Inflammatory macrophage (primary cell): ENCODE data around the gene BRSK2.

ENCODE experiments used
- DNase-seq, 2 donors: peaks; one replicate each; pipeline ENCODE4 v3.0.0-alpha.2; 2020 to 2022

BRSK2 gene

GRCh38 chr11:1484061-1484671 is 94.4 kb downstream of the BRSK2 start:
- DNase-seq = no peak

DNA sequence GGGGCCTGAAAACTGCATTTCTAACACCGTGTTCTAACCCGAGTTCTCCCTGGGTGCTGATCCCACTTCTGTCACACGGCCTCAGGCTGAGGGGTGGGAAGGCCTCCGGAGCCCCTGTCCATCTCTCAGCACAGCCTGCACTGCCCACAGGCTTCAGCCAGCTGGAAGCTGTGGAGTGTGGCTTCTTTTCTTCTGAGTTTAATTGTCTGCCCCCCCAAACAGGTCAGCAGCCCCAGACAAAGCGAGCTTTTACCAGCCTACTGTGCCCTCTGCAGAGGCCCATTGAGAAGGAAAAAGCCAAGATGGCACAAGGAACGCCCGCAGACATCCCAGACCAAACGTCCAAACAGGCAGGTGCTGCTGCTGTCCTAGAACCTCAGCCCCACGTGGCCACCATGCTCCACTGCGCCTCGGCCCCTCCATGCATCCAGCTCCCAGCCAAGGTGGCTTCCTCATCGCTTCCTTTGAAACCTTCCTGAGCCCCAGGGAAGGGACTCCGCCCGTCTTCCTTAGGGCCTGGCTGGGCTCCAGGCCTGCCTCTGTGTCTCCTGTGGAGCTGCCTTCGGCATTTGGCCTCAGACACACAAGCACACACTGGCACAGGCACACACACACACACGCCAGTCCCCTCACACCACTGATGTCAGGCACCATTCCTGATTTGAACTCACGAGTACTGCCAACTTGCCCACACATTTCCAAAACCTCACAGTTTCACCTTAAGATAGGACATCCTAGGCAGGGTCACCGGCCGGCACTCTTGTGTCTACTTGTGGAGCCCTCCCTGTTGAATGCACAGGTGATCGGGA is 95.2 kb downstream of the BRSK2 start:
- DNase-seq = no peak

DNA sequence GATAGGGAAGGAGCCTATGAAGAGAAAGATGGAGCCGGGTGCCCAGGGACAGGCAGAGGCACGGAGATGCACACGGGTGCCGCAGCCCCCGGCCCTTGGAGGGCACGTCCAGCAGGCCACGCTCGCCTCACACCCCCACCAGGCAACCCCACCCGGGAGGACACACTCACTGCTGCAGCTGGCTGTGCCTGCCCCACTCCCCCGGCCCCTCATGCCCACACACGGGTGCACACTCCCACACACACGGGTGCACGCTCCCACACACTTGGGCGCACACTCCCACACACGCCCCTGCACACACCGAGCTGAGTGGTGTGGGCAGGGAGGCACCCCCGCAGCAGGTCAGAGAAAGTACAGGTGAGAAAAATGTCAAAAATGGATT is 95.8 kb downstream of the BRSK2 start:
- DNase-seq = no peak

DNA sequence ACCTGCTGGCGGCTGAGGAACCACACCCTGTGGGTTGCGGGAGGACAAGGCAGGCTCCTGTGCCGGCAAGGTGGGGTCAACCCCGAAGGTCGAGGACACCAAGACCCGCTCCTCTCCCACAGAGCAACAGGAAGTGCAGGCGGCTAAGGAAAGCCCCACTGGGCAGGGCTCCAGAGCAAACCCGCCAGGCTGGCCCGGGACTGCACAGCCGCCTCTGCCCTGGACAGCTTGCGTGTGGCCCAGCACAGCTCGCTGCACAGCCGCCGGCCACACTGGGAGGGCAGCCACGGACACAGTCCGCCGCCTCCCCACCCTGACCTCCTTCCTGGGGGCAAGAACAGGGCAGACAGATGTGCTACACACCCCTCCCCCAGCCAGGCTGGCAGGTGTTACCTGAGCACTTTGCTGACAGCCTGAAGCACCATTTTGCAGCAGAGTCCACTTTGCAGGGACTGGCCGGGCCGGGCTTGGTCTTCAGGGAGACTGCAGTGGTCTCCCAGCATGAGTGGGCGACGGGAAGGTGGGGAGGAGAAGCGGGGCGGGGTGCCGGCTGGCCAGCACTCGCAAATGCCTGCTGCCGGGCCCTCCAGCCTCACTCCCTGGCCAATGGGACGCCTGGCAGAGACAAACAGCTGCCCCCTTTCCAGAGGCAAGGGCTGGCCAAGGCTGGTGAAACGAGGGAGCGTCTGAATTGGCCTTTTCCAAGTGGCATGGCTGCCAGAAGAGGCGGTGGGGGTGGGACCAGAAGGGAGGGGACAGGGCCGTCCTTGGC is 96.5 kb downstream of the BRSK2 start, which contains the start of gene MOB2:
TSS of gene MOB2 (minus strand) at position 726 of the 772 bp plus-strand sequence. CDS start at position 503, 223 bp downstream.
- peak in 1 of 2 donors; percentile 1 for DNase-seq

DNA sequence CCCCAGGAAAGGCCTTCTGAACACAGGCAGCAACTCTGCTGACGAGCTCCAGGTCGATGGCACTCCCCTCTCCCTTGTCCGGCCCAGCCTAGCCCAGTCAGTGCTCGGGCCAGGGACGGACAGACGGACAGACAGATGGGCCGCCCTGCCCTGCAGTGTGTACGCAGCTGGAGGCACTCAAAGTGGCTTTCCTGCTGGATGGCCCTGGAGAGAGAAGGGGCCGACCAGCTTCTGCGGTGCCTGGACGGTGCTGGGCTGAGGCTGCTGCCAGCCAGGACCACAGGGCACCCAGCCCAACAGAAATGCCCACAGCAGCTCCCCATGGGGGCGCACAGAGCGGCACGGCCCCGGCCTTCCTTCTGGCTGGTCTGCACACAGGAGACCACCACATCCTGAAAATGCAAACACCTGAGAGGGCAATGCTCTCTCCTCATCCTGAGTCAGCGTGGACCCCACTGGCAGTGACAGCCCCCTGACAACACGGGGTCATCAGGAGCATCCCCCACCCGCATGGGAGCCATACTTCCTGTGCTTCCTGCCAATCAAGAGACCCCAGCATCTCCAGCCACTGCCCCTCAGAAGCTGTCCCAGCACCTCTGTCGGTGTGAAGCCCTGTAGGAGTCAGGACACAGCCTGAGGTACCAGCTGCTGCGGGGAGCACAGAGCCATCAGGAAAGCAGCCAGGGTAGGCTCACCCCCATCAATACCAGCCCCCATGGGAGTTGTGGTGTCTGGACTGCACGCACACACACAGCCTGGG is 97.5 kb downstream of the BRSK2 start:
- no peak for DNase-seq

GRCh38 chr11:1487851-1488574 is 98.3 kb downstream of the BRSK2 start:
- DNase-seq = no peak

- DNase-seq = no peak
These were observed 98.9 kb downstream of the BRSK2 start for GRCh38 chr11:1488575-1489180.

DNA sequence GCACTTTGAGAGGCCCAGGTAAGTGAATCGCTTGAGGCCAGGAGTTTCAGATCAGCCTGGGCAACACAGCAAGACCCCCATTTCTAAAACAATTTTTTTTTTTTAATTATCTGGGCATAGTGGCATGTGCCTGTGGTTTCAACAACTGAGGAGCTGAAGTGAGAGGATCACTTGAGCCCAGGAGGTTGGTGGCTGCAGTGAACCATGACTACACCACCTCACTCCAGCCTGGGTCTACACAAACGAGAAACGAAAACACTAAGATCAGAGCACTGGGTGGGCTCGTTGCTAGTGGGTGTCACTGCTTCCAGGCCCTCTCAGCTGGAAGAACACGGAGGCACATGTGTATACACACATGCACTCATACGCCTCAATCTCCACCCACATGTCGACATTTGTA is 100.9 kb downstream of the BRSK2 start:
- DNase-seq = no peak

GRCh38 chr11:1491379-1491778 is 101.6 kb downstream of the BRSK2 start:
- DNase-seq = no peak

- peak in 1 of 2 donors; percentile 4 for DNase-seq
These were observed 104.0 kb downstream of the BRSK2 start for GRCh38 chr11:1493650-1494244.

GRCh38 chr11:1494650-1495049 is 104.9 kb downstream of the BRSK2 start:
- no peak for DNase-seq

DNA sequence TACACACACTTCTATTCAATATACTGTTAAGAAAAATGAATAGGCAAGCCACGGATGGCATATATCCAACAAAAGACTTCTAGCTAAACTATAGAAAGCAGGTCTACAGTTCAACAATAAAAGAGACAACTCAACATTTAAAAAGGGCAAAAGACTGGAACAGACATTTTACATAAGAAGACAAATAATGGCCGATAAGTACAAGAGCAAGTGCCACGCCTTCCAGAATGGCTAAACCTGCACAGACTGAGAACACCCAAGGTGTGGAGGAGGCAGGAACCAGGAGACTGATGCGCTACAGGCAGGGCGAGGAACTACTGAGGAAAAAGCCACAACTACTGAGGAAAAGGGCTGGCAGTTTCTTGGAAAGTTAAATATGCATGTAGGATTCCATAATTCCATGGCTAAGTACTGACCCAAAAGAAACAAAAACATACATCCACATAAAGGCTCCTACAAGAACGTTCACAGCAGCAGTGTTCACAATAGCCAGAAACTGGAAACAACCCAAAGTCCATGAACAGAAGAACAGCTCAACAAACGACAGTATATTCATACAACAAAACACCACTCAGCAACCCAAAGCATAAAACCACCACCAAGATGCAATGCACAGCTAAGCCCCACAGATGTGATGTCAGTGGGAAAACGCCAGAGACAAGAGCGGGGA is 106.5 kb downstream of the BRSK2 start:
- DNase-seq = no peak

DNA sequence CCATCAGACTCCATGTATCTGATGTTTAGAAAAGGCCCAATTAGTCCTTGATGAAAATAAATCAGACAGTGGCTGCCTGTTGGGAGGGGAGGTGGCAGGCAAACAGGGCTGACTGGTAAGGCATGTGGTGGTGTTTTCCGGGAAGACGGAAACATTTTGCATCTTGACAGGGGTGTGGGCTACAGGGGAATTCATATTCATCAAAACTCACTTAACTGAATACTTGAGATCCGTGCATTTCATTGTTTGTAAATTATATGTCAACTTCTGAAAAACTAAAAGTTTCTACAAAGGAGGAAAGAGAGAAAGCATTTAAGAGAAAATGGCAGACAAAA is 107.0 kb downstream of the BRSK2 start:
- no peak for DNase-seq

DNA sequence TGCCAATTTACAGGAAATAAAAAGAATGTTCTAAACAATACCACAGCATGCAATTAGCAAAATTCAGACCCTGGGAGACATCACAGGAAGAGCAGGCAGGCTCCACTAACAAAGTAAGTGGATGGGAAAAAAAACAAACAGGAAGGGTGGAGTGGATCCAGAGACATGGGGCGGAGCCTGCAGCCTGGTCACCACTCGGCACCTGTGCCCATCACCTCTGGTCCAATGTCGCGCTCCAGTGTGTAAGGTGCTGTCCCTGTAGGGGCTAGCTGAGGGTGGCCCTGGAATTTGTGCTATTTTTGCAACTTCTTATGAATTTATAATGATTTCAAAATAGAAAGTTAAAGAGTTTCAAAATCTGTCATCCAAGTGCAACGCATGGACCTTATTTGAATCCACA is 107.9 kb downstream of the BRSK2 start:
- no peak for DNase-seq

DNA sequence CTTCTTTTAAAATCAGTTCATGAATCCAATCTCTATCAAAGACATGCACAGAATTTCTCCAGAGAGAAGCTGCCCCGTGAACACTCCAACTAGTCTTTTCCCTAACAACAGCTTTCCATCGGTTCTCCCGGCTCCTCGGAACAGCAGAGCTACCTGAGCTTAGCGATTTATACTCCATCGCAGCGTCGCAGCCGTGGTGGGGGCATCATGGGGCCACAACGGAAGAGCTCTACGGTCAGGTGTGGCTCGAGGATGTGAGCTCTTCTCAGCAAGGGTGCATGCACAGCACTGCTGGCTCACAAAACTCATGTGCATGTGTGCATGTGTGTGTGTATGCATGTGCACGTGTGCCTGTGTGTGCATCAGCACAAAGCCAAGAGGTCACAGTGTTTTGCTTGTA is 108.5 kb downstream of the BRSK2 start:
- DNase-seq = no peak

- no peak for DNase-seq
These were observed 109.6 kb downstream of the BRSK2 start for GRCh38 chr11:1499261-1499890.

DNA sequence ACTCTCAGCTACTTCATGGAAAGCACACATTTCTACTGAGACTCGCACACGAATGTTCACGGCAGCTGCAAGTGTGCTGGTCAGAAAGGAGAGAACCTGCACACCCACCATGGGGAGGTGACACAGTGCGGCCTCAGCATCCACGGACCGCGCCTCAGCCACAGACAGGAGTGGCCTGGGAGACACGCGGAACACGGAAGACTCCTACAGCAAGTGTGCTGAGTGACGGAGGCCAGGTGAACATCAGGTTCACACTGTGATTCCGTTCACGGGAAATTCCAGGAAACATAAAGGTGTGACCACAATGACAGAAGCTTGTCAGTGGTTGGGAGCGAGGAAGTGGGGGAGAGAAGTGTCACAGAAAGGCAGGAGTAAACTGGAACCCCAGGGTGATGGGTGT is 110.2 kb downstream of the BRSK2 start:
- DNase-seq = no peak

DNA sequence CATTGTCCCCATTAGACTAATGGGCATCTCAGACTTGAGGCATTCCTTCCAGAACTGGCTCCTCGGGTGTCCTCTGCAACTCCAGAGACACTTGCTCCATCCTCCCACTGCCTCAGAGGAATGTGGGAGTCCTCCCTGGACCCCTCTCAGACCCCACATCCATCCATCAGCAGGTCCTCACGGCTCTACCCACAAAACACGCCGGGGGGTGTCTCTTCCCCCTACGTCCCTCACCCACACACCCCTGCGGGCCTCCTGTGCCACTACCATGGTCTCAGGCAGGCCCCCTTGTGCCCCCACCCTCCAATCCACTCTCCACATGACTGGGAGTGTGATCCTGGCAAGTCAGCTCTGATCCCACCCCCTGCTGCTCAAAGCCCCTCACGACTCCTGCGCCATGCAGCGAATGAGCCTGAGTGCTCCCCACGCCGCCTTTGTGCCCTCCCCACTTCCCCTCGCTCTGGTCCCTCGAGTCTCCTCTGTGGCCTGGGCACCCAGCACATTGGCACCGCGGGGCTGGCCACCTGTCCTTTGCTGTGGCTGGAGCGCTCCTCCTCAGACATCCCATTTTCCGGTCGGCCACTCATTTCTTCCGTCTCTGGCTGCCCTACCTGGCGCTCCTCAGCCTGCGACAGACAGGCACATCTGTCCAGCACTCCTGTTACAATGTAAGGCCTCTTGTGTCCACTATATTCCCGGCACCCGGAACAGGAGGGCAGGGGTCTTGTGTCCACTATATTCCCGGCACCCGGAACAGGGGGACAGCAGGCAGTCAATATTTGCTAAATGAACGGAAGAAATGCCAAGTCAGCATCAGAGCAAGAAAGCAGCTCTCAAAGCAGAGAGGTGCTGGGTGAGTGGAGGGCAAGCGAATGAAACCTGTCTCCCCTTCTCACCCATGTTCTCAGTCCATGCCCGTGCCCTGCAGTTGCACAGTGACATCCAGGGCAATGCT is 111.0 kb downstream of the BRSK2 start:
- no peak for DNase-seq
